GM19035 (cell line): ENCODE data around the gene ISM1.

ENCODE experiments used
- ATAC-seq: cut with Tn5 transposase; IDR thresholded peaks from one replicate; pipeline ENCODE4 v1.9.1; 2021; ENCODE audit not compliant: unreplicated experiment

The ISM1 gene

GRCh38 chr20:13278812-13279570 lies 57.9 kb downstream of the ISM1 start:
- ATAC-seq = no peak

GRCh38 chr20:13280609-13281324 lies 59.7 kb downstream of the ISM1 start:
- no peak for ATAC-seq

GRCh38 chr20:13283869-13284829 lies 63.1 kb downstream of the ISM1 start:
- ATAC-seq = no peak

GRCh38 chr20:13284830-13285229 lies 63.8 kb downstream of the ISM1 start:
- ATAC-seq = no peak

GRCh38 chr20:13285408-13285807 lies 64.3 kb downstream of the ISM1 start:
- ATAC-seq = no peak

- no peak for ATAC-seq
Observed at GRCh38 chr20:13286052-13286451, 65.0 kb downstream of the ISM1 start.

- ATAC-seq = no peak
Observed at GRCh38 chr20:13286607-13287006, 65.5 kb downstream of the ISM1 start.

- ATAC-seq = no peak
Observed at GRCh38 chr20:13288357-13288756, 67.3 kb downstream of the ISM1 start.

- ATAC-seq = no peak
Observed at GRCh38 chr20:13289031-13289430, 68.0 kb downstream of the ISM1 start.

GRCh38 chr20:13290724-13291123 lies 69.7 kb downstream of the ISM1 start:
- ATAC-seq = no peak

GRCh38 chr20:13291157-13291556 lies 70.1 kb downstream of the ISM1 start:
- ATAC-seq = no peak

- no peak for ATAC-seq
Observed at GRCh38 chr20:13292201-13292885, 71.3 kb downstream of the ISM1 start.

- no peak for ATAC-seq
Observed at GRCh38 chr20:13294522-13294921, 73.4 kb downstream of the ISM1 start.

- no peak for ATAC-seq
Observed at GRCh38 chr20:13295637-13296036, 74.6 kb downstream of the ISM1 start.

GRCh38 chr20:13296070-13296469 lies 75.0 kb downstream of the ISM1 start:
- no peak for ATAC-seq

GRCh38 chr20:13297147-13297899 lies 76.2 kb downstream of the ISM1 start:
- no peak for ATAC-seq

- ATAC-seq = no peak
Observed at GRCh38 chr20:13298692-13299373, 77.8 kb downstream of the ISM1 start.

- no peak for ATAC-seq
Observed at GRCh38 chr20:13299401-13299800, 78.3 kb downstream of the ISM1 start.

- no peak for ATAC-seq
Observed at GRCh38 chr20:13301596-13301995, 80.5 kb downstream of the ISM1 start.
